HG03571 (cell line): ENCODE data around the gene TMEM132A.

Experiments
- ATAC-seq: cut with Tn5 transposase; IDR thresholded peaks from one replicate; pipeline ENCODE4 v1.9.1; 2021; ENCODE audit not compliant: unreplicated experiment

Gene TMEM132A

GRCh38 chr11:60924110-60924905 lies at the start of gene TMEM132A:
Gene TMEM132A, plus strand, starts transcription at chr11:60924460. Its CDS starts 174 bp downstream, at chr11:60924634.
- no peak for ATAC-seq

GRCh38 chr11:60875366-60876167 lies 48.7 kb upstream of the TMEM132A start:
- no peak for ATAC-seq

- ATAC-seq: no peak
These were observed 48.1 kb upstream of the TMEM132A start for GRCh38 chr11:60876168-60876485.

- ATAC-seq: no peak
These were observed 45.8 kb upstream of the TMEM132A start for GRCh38 chr11:60878245-60879101.

- no peak for ATAC-seq
These were observed 45.2 kb upstream of the TMEM132A start for GRCh38 chr11:60879104-60879503.

- no peak for ATAC-seq
These were observed 44.2 kb upstream of the TMEM132A start for GRCh38 chr11:60879971-60880588.

- ATAC-seq: no peak
These were observed 43.5 kb upstream of the TMEM132A start for GRCh38 chr11:60880643-60881282.

- ATAC-seq: no peak
These were observed 36.7 kb upstream of the TMEM132A start for GRCh38 chr11:60887556-60887955.

GRCh38 chr11:60889869-60890311 lies 34.4 kb upstream of the TMEM132A start:
- no peak for ATAC-seq

- ATAC-seq: no peak
These were observed 33.6 kb upstream of the TMEM132A start for GRCh38 chr11:60890696-60891095.

- ATAC-seq: no peak
These were observed 33.0 kb upstream of the TMEM132A start for GRCh38 chr11:60891103-60891741.

GRCh38 chr11:60895687-60896086 lies 28.6 kb upstream of the TMEM132A start:
- ATAC-seq: no peak

- ATAC-seq: no peak
These were observed 26.8 kb upstream of the TMEM132A start for GRCh38 chr11:60897496-60897895.

- ATAC-seq: no peak
These were observed 25.0 kb upstream of the TMEM132A start for GRCh38 chr11:60899046-60899936.

- ATAC-seq: no peak
These were observed 24.3 kb upstream of the TMEM132A start for GRCh38 chr11:60899977-60900376.

GRCh38 chr11:60900673-60901404 lies 23.4 kb upstream of the TMEM132A start:
- ATAC-seq: no peak

GRCh38 chr11:60902625-60903024 lies 21.6 kb upstream of the TMEM132A start:
- no peak for ATAC-seq

GRCh38 chr11:60905047-60905446 lies 19.2 kb upstream of the TMEM132A start:
- ATAC-seq: no peak
